ENCODE data around the gene ATP2A2. TPM values are rescaled to one million over a fixed set of nuclear protein-coding genes. Genes with fewer than 3 reads are reported as not detected.

Gene ATP2A2
- total RNA-seq, 4 donors from 2014 or later: 170 to 231 (median 177) TPM

GRCh38 chr12:110287986-110288385, 6.9 kb downstream of the ATP2A2 start:
- no peak overlapping the region for H3K4me3 ChIP-seq
- H3K27ac ChIP-seq (replicated peaks in 1 of 4): peak overlapping the region; percentile 63 to 99 (median 66)
- intact Hi-C loops (cut with DNase I): no loop called here
- H3K27me3 ChIP-seq: no peaks in the 10 kb centered on the region
- peaks cover 15 to 100% (median 36%) of the 10 kb centered on the region in 4 donors for H3K36me3 ChIP-seq
- H3K9me3 ChIP-seq: no peaks in the 10 kb centered on the region
- TF ChIP-seq EP300 (IDR thresholded peaks at IDR 0.05): no peak
- no peak for TF ChIP-seq POLR2AphosphoS5 (IDR thresholded peaks at IDR 0.05)
- no peak for DNase-seq (ENCODE audit: extremely low spot score)
- peaks cover 52 to 92% (median 87%) of the 10 kb centered on the region in 4 donors for H3K4me1 ChIP-seq
- WGBS: 71% methylated on average over 3 of the region's 3 CpGs

GRCh38 chr12:110289044-110289710, 8.1 kb downstream of the ATP2A2 start:
- Histone ChIP-seq H3K4me1 (peaks cover 47 to 84% (median 76%) of the 10 kb centered on the region in 4 donors), H3K36me3 (peaks cover 21 to 100% (median 46%) of the 10 kb centered on the region in 4 donors), H3K27me3 (no peaks in the 10 kb centered on the region), H3K9me3 (no peaks in the 10 kb centered on the region), H3K27ac (replicated peaks in 1 of 4) (peak overlapping the region; percentile 63 to 99 (median 64)), H3K4me3 (no peak overlapping the region)
- intact Hi-C loops (cut with DNase I): no loop called here
- no peak for DNase-seq (ENCODE audit: extremely low spot score)
- TF ChIP-seq POLR2AphosphoS5 (IDR thresholded peaks at IDR 0.05) (no peak), POLR2A (IDR thresholded peaks at IDR 0.05; ENCODE audit: low read depth) (no peak), EP300 (IDR thresholded peaks at IDR 0.05) (no peak), CTCF (IDR thresholded peaks at IDR 0.05) (no peak)
- WGBS: 26% methylated on average over 3 of the region's 3 CpGs

- peaks cover 43 to 79% (median 70%) of the 10 kb centered on the region in 4 donors for H3K4me1 ChIP-seq
- 23% methylated on average over 2 of the region's 2 CpGs for WGBS
- no peak for TF ChIP-seq POLR2AphosphoS5 (IDR thresholded peaks at IDR 0.05)
- TF ChIP-seq POLR2A (IDR thresholded peaks at IDR 0.05; ENCODE audit: low read depth): no peak
- no peak for TF ChIP-seq CTCF (IDR thresholded peaks at IDR 0.05)
- no peak for TF ChIP-seq EP300 (IDR thresholded peaks at IDR 0.05)
- peaks cover 26 to 100% (median 51%) of the 10 kb centered on the region in 4 donors for H3K36me3 ChIP-seq
- no peaks in the 10 kb centered on the region for H3K27me3 ChIP-seq
- H3K27ac ChIP-seq (replicated peaks in 1 of 4): peak overlapping the region; percentile 11 to 99 (median 64)
- intact Hi-C loops (cut with DNase I): no loop called here
- H3K9me3 ChIP-seq: no peaks in the 10 kb centered on the region
- DNase-seq (ENCODE audit: extremely low spot score): no peak
- no peak overlapping the region for H3K4me3 ChIP-seq
Observed at GRCh38 chr12:110289711-110290078, 8.6 kb downstream of the ATP2A2 start.

GRCh38 chr12:110301065-110301806, 20.2 kb downstream of the ATP2A2 start:
- peaks cover 16 to 93% (median 57%) of the 10 kb centered on the region in 4 donors for H3K36me3 ChIP-seq
- no peak overlapping the region for H3K4me3 ChIP-seq
- no peaks in the 10 kb centered on the region for H3K27me3 ChIP-seq

More at GRCh38 chr12:110301065-110301806, 20.2 kb downstream of the ATP2A2 start:
- intact Hi-C loops (cut with DNase I): no loop called here
- Histone ChIP-seq H3K27ac (replicated peaks in 1 of 4) (peak overlapping the region; percentile 48 to 64 (median 58)), H3K9me3 (no peaks in the 10 kb centered on the region), H3K4me1 (peaks cover 69 to 87% (median 79%) of the 10 kb centered on the region in 4 donors)
- DNase-seq (ENCODE audit: extremely low spot score): no peak
- TF ChIP-seq POLR2A (IDR thresholded peaks at IDR 0.05; ENCODE audit: low read depth) (no peak), EP300 (IDR thresholded peaks at IDR 0.05) (no peak), POLR2AphosphoS5 (IDR thresholded peaks at IDR 0.05) (no peak), CTCF (IDR thresholded peaks at IDR 0.05) (no peak)
- WGBS: 33% methylated on average over 5 of the region's 5 CpGs
